HFFc6 (cell line): ENCODE data around the gene CHST3. TPM values are rescaled to one million over a fixed set of nuclear protein-coding genes. Genes with fewer than 3 reads are reported as not detected.

Source experiments
- DNase-seq: peaks from one replicate; pipeline ENCODE4 v3.0.0-alpha.2; 2018
- H3K27ac Mint-ChIP-seq: 2 replicates; pipeline ENCODE4 v1.8.0; 2020; ENCODE audit warnings: mild to moderate bottlenecking, mixed read lengths
- H3K27me3 Mint-ChIP-seq: 2 replicates; pipeline ENCODE4 v1.8.0; 2021; ENCODE audit warnings: mild to moderate bottlenecking, moderate library complexity, mixed read lengths; ENCODE audit not compliant: insufficient read depth
- H3K36me3 Mint-ChIP-seq: 2 replicates; pipeline ENCODE4 v1.8.0; 2021; ENCODE audit warnings: low read depth, mixed read lengths
- H3K4me1 Mint-ChIP-seq: 2 replicates; pipeline ENCODE4 v1.8.0; 2020; ENCODE audit warnings: low read depth, mixed read lengths
- H3K4me3 Mint-ChIP-seq: 2 replicates; pipeline ENCODE4 v1.8.0; 2020; ENCODE audit warnings: mild to moderate bottlenecking, moderate library complexity, mixed read lengths
- H3K9me3 Mint-ChIP-seq: 2 replicates; pipeline ENCODE4 v1.8.0; 2020; ENCODE audit warnings: mild to moderate bottlenecking, mixed read lengths
- CTCF ChIP-seq: fragments of 200-600 bp; sonication (generic); IDR thresholded peaks from 2 replicates; pipeline ENCODE4 v1.5.0; 2021; ENCODE audit warnings: antibody characterized with exemption, mild to moderate bottlenecking
- total RNA-seq, 6 experiments: library from RNA; stranded (reverse); fragmentation: NEBNext Ultra II Directional; extraction: Animal tissue kit (Norgen Biotek cat#: 25700); gene quantifications; 2 replicates in 1 of 6; 3 replicates in 5 of 6; pipeline ENCODE4 v1.2.3, GENCODE V29; 2021

The CHST3 gene
- total RNA-seq, 6 experiments from 2014 or later = 34.9 to 48.1 (median 40.3) TPM

GRCh38 chr10:71998840-71999194, 34.6 kb downstream of the CHST3 start:
- peaks cover 7% of the 10 kb centered on the region; the same call in 1 of the 2 replicates for H3K36me3 Mint-ChIP-seq
- H3K4me3 Mint-ChIP-seq = peak overlapping the region; percentile 81
- TF ChIP-seq CTCF = no peak

GRCh38 chr10:71999360-72000072, 35.3 kb downstream of the CHST3 start:
- Mint-ChIP-seq H3K4me3 (peak overlapping the region; percentile 81), H3K4me1 (peaks cover 64% of the 10 kb centered on the region), H3K36me3 (peaks cover 4% of the 10 kb centered on the region; the same call in 1 of the 2 replicates), H3K27ac (peak overlapping the region; percentile 96), H3K9me3 (no peaks in the 10 kb centered on the region), H3K27me3 (peaks cover 2% of the 10 kb centered on the region)
- no peak for TF ChIP-seq CTCF
- peak; percentile 51 for DNase-seq

More at GRCh38 chr10:71998840-71999194, 34.6 kb downstream of the CHST3 start:
- H3K9me3 Mint-ChIP-seq = no peaks in the 10 kb centered on the region
- H3K27me3 Mint-ChIP-seq = peaks cover 2% of the 10 kb centered on the region
- DNase-seq = peak; percentile 89
- peak overlapping the region; percentile 96 for H3K27ac Mint-ChIP-seq
- peaks cover 64% of the 10 kb centered on the region for H3K4me1 Mint-ChIP-seq

- Mint-ChIP-seq H3K36me3 (peaks cover 4% of the 10 kb centered on the region; the same call in 1 of the 2 replicates), H3K27ac (peak overlapping the region; percentile 96), H3K27me3 (peaks cover 2% of the 10 kb centered on the region), H3K4me3 (peak overlapping the region; percentile 48), H3K4me1 (peaks cover 56% of the 10 kb centered on the region), H3K9me3 (no peaks in the 10 kb centered on the region)
- DNase-seq = no peak
- no peak for TF ChIP-seq CTCF
These were observed 36.2 kb downstream of the CHST3 start for GRCh38 chr10:72000073-72001032.

GRCh38 chr10:72001033-72001395, 36.8 kb downstream of the CHST3 start:
- H3K27ac Mint-ChIP-seq = peak overlapping the region; percentile 96
- no peak for DNase-seq
- no peaks in the 10 kb centered on the region for H3K9me3 Mint-ChIP-seq
- H3K4me3 Mint-ChIP-seq = no peak overlapping the region
- peaks cover 4% of the 10 kb centered on the region; the same call in 1 of the 2 replicates for H3K36me3 Mint-ChIP-seq
- TF ChIP-seq CTCF = no peak
- H3K27me3 Mint-ChIP-seq = peaks cover 2% of the 10 kb centered on the region
- peaks cover 50% of the 10 kb centered on the region for H3K4me1 Mint-ChIP-seq

- no peak for DNase-seq
These were observed 38.4 kb downstream of the CHST3 start for GRCh38 chr10:72002354-72003295.

More at GRCh38 chr10:72002354-72003295, 38.4 kb downstream of the CHST3 start:
- H3K27ac Mint-ChIP-seq = no peak overlapping the region
- peaks cover 12% of the 10 kb centered on the region; the same call in 1 of the 2 replicates for H3K36me3 Mint-ChIP-seq
- peaks cover 2% of the 10 kb centered on the region for H3K27me3 Mint-ChIP-seq
- no peak for TF ChIP-seq CTCF
- peaks cover 34% of the 10 kb centered on the region for H3K4me1 Mint-ChIP-seq
- H3K9me3 Mint-ChIP-seq = no peaks in the 10 kb centered on the region
- H3K4me3 Mint-ChIP-seq = no peak overlapping the region
